ENCODE measurements around the gene CXCL9. TPM values are rescaled to one million over a fixed set of nuclear protein-coding genes. Genes with fewer than 3 reads are reported as not detected.
"Not testable (repeated sequence)": the region's sequence is repeated elsewhere in the genome, so short reads cannot be mapped to it uniquely, and the experiment has no call there.

Gene CXCL9
- total and polyA plus RNA-seq, 5 donors from 2014 or later = not detected

- Histone ChIP-seq H3K9me3 (ENCODE audit: control insufficient read depth in 2 of 2, low read length in 2 of 2) (no peaks in the 10 kb centered on the region), H3K4me1 (ENCODE audit: control insufficient read depth, insufficient read depth, low read length, poor library complexity, severe bottlenecking) (no peaks in the 10 kb centered on the region), H3K4me3 (ENCODE audit: low read depth, low read length) (no peak overlapping the region), H3K36me3 (ENCODE audit: control insufficient read depth, insufficient read depth, low read length) (peaks cover 57% of the 10 kb centered on the region), H3K27ac (ENCODE audit: insufficient read depth, low read length, poor library complexity, severe bottlenecking) (no peak overlapping the region), H3K27me3 (ENCODE audit: control insufficient read depth, insufficient read depth, low read length) (no peaks in the 10 kb centered on the region)
- peaks cover 2 to 9% (median 6%) of the 10 kb centered on the region in 4 donors for H3K4me1 Mint-ChIP-seq
- peaks cover 0 to 3% (median 0%) of the 10 kb centered on the region in 7 donors for H3K9me3 Mint-ChIP-seq
- no peak overlapping the region for H3K27ac Mint-ChIP-seq
- H3K36me3 Mint-ChIP-seq = peaks cover 46% of the 10 kb centered on the region
- H3K4me3 Mint-ChIP-seq = no peak overlapping the region
- no peaks in the 10 kb centered on the region for H3K27me3 Mint-ChIP-seq
- no peak for DNase-seq
- ATAC-seq (ENCODE audit: low read depth in 2 of 2) = no peak
Observed at GRCh38 chr4:75980576-75980975, 26.7 kb downstream of the CXCL9 start.

DNA sequence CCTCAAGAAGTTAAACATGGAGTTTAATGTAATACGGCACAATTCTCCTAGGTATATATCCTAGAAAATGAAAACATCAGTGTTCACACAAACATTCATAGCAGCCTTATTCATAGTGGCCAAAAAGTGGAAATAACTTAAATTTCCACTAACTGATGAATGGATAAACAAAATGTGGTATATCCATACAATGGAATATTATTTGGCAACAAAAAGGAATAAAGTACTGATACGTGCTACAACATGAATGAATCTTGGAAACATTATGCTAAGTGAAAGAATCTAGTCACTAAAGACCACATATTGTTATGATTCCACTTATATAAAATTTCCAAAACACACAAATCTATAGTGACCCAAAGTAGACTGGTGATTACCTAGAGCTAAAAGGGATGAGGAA is 31.1 kb downstream of the CXCL9 start:
- H3K27ac Mint-ChIP-seq = no peak overlapping the region
- no peak for ATAC-seq (ENCODE audit: low read depth in 2 of 2)
- Histone ChIP-seq H3K36me3 (ENCODE audit: control insufficient read depth, insufficient read depth, low read length) (peaks cover 86% of the 10 kb centered on the region), H3K9me3 (ENCODE audit: control insufficient read depth in 2 of 2, low read length in 2 of 2) (no peaks in the 10 kb centered on the region), H3K27me3 (ENCODE audit: control insufficient read depth, insufficient read depth, low read length) (no peaks in the 10 kb centered on the region), H3K4me3 (ENCODE audit: low read depth, low read length) (no peak overlapping the region), H3K27ac (ENCODE audit: insufficient read depth, low read length, poor library complexity, severe bottlenecking) (no peak overlapping the region), H3K4me1 (ENCODE audit: control insufficient read depth, insufficient read depth, low read length, poor library complexity, severe bottlenecking) (no peaks in the 10 kb centered on the region)
- DNase-seq = no peak
- peaks cover 0 to 3% (median 0%) of the 10 kb centered on the region in 7 donors for H3K9me3 Mint-ChIP-seq
- no peaks in the 10 kb centered on the region for H3K27me3 Mint-ChIP-seq
- peaks cover 0 to 15% (median 5%) of the 10 kb centered on the region in 4 donors for H3K4me1 Mint-ChIP-seq
- H3K4me3 Mint-ChIP-seq = no peak overlapping the region
- peaks cover 52% of the 10 kb centered on the region for H3K36me3 Mint-ChIP-seq

GRCh38 chr4:75973766-75974165 is 33.5 kb downstream of the CXCL9 start:
- Histone ChIP-seq H3K9me3 (ENCODE audit: control insufficient read depth in 2 of 2, low read length in 2 of 2) (no peaks in the 10 kb centered on the region), H3K4me1 (ENCODE audit: control insufficient read depth, insufficient read depth, low read length, poor library complexity, severe bottlenecking) (no peaks in the 10 kb centered on the region), H3K27ac (ENCODE audit: insufficient read depth, low read length, poor library complexity, severe bottlenecking) (no peak overlapping the region), H3K4me3 (ENCODE audit: low read depth, low read length) (no peak overlapping the region), H3K36me3 (ENCODE audit: control insufficient read depth, insufficient read depth, low read length) (peaks cover 94% of the 10 kb centered on the region), H3K27me3 (ENCODE audit: control insufficient read depth, insufficient read depth, low read length) (no peaks in the 10 kb centered on the region)
- no peaks in the 10 kb centered on the region for H3K27me3 Mint-ChIP-seq
- no peak overlapping the region for H3K27ac Mint-ChIP-seq
- no peak overlapping the region for H3K4me3 Mint-ChIP-seq
- no peak for DNase-seq
- ATAC-seq (ENCODE audit: low read depth in 2 of 2) = no peak
- peaks cover 60% of the 10 kb centered on the region for H3K36me3 Mint-ChIP-seq
- peaks cover 0 to 3% (median 0%) of the 10 kb centered on the region in 7 donors for H3K9me3 Mint-ChIP-seq
- H3K4me1 Mint-ChIP-seq = peaks cover 0 to 14% (median 7%) of the 10 kb centered on the region in 4 donors

DNA sequence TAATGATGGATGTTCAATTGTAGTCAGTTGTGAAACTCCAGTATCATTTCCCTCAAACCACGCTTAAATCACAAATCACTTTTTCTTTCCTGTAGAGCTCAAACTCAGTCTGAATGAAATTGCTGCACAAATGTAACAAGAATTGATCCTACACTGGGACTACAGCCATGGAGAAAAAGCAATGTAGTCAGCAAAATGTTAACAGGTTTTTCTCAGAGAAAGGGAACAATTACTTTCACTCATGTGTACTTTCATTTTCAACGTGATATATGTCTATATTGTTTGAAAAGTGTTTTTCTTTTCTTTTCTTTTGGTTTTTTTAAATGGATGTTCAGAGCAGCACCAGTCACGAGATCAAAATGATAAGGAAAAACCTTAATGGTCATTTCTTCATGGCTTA is 39.2 kb downstream of the CXCL9 start:
- Histone ChIP-seq H3K27me3 (ENCODE audit: control insufficient read depth, insufficient read depth, low read length) (no peaks in the 10 kb centered on the region), H3K27ac (ENCODE audit: insufficient read depth, low read length, poor library complexity, severe bottlenecking) (no peak overlapping the region), H3K36me3 (ENCODE audit: control insufficient read depth, insufficient read depth, low read length) (peaks cover 95% of the 10 kb centered on the region), H3K4me1 (ENCODE audit: control insufficient read depth, insufficient read depth, low read length, poor library complexity, severe bottlenecking) (no peaks in the 10 kb centered on the region), H3K4me3 (ENCODE audit: low read depth, low read length) (no peak overlapping the region), H3K9me3 (ENCODE audit: control insufficient read depth in 2 of 2, low read length in 2 of 2) (peaks cover 0 to 5% of the 10 kb centered on the region in 2 experiments)
- peaks cover 74% of the 10 kb centered on the region for H3K36me3 Mint-ChIP-seq
- DNase-seq (no peak), ATAC-seq (ENCODE audit: low read depth in 2 of 2) (no peak)
- H3K27me3 Mint-ChIP-seq = no peaks in the 10 kb centered on the region
- no peak overlapping the region for H3K27ac Mint-ChIP-seq
- H3K4me1 Mint-ChIP-seq = peaks cover 0 to 5% (median 3%) of the 10 kb centered on the region in 4 donors
- H3K4me3 Mint-ChIP-seq = no peak overlapping the region
- peaks cover 0 to 10% (median 0%) of the 10 kb centered on the region in 7 donors for H3K9me3 Mint-ChIP-seq

GRCh38 chr4:75963558-75963957 is 43.8 kb downstream of the CXCL9 start:
- no peak for ATAC-seq (ENCODE audit: low read depth in 2 of 2)
- Histone ChIP-seq H3K4me3 (ENCODE audit: low read depth, low read length) (no peak overlapping the region), H3K27ac (ENCODE audit: insufficient read depth, low read length, poor library complexity, severe bottlenecking) (no peak overlapping the region), H3K27me3 (ENCODE audit: control insufficient read depth, insufficient read depth, low read length) (no peaks in the 10 kb centered on the region), H3K9me3 (ENCODE audit: control insufficient read depth in 2 of 2, low read length in 2 of 2) (peaks cover 0 to 5% of the 10 kb centered on the region in 2 experiments), H3K36me3 (ENCODE audit: control insufficient read depth, insufficient read depth, low read length) (peaks cover 79% of the 10 kb centered on the region), H3K4me1 (ENCODE audit: control insufficient read depth, insufficient read depth, low read length, poor library complexity, severe bottlenecking) (no peaks in the 10 kb centered on the region)
- DNase-seq = no peak
- H3K4me3 Mint-ChIP-seq = no peak overlapping the region
- no peaks in the 10 kb centered on the region for H3K27me3 Mint-ChIP-seq
- peaks cover 0 to 10% (median 0%) of the 10 kb centered on the region in 7 donors for H3K9me3 Mint-ChIP-seq
- no peak overlapping the region for H3K27ac Mint-ChIP-seq
- H3K4me1 Mint-ChIP-seq = peaks cover 0 to 5% (median under 1%) of the 10 kb centered on the region in 4 donors
- H3K36me3 Mint-ChIP-seq = peaks cover 79% of the 10 kb centered on the region

DNA sequence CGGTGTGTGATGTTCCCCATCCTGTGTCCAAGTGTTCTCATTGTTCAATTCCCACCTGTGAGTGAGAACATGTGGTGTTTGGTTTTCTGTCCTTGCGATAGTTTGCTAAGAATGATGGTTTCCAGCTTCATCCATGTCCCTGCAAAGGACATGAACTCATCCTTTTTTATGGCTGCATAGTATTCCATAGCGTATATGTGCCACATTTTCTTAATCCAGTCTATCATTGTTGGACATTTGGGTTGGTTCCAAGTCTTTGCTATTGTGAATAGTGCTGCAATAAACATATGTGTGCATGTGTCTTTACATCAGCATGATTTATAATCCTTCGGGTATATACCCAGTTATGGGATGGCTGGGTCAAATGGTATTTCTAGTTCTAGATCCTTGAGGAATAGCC is 45.2 kb downstream of the CXCL9 start:
- H3K9me3 Mint-ChIP-seq; H3K9me3 ChIP-seq (ENCODE audit: control insufficient read depth in 2 of 2, low read length in 2 of 2); H3K4me3 ChIP-seq (ENCODE audit: low read depth, low read length); ATAC-seq (ENCODE audit: low read depth in 2 of 2); H3K27ac ChIP-seq (ENCODE audit: insufficient read depth, low read length, poor library complexity, severe bottlenecking); H3K4me3 Mint-ChIP-seq; H3K4me1 Mint-ChIP-seq; H3K27ac Mint-ChIP-seq; H3K27me3 ChIP-seq (ENCODE audit: control insufficient read depth, insufficient read depth, low read length); H3K4me1 ChIP-seq (ENCODE audit: control insufficient read depth, insufficient read depth, low read length, poor library complexity, severe bottlenecking); H3K27me3 Mint-ChIP-seq; DNase-seq: not testable (repeated sequence)
- peaks cover 77% of the 10 kb centered on the region for H3K36me3 Mint-ChIP-seq
- peaks cover 79% of the 10 kb centered on the region for H3K36me3 ChIP-seq (ENCODE audit: control insufficient read depth, insufficient read depth, low read length)

- H3K4me3 Mint-ChIP-seq; ATAC-seq (ENCODE audit: low read depth in 2 of 2); H3K9me3 Mint-ChIP-seq; H3K4me1 ChIP-seq (ENCODE audit: control insufficient read depth, insufficient read depth, low read length, poor library complexity, severe bottlenecking); H3K9me3 ChIP-seq (ENCODE audit: control insufficient read depth in 2 of 2, low read length in 2 of 2); H3K4me3 ChIP-seq (ENCODE audit: low read depth, low read length); H3K27ac ChIP-seq (ENCODE audit: insufficient read depth, low read length, poor library complexity, severe bottlenecking); H3K27me3 Mint-ChIP-seq; H3K27me3 ChIP-seq (ENCODE audit: control insufficient read depth, insufficient read depth, low read length); DNase-seq: not testable (repeated sequence)
- peak overlapping the region in 1 of 3 donors; percentile 56 for H3K27ac Mint-ChIP-seq
- peaks cover 72% of the 10 kb centered on the region for H3K36me3 Mint-ChIP-seq
- peaks cover 4 to 17% (median 13%) of the 10 kb centered on the region in 4 donors for H3K4me1 Mint-ChIP-seq
- peaks cover 69% of the 10 kb centered on the region for H3K36me3 ChIP-seq (ENCODE audit: control insufficient read depth, insufficient read depth, low read length)
Observed at GRCh38 chr4:75958546-75958945, 48.8 kb downstream of the CXCL9 start.

DNA sequence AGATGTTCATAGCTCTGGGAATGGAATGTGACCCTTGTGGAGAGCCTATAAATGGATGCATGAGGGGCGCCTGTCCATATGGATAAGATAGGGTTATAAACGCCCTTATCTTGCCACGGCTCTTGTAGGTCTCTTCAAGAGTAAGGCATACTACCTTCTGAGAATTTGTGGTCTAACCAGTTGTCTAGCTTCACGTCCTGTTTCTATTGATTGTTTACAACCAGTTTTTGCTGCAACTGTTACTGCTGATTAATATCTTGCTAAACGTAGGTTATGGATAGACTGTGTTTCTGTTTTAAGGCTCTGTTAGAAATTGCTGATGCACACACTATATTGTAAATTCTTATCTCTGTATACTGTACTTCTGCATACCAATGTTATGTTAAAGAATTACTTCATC is 52.5 kb downstream of the CXCL9 start:
- peak in 2 of 3 donors; percentile 34 to 36 for DNase-seq

More for the DNA sequence above, 52.5 kb downstream of the CXCL9 start:
- not testable (repeated sequence) for H3K27me3 Mint-ChIP-seq; H3K9me3 ChIP-seq (ENCODE audit: control insufficient read depth in 2 of 2, low read length in 2 of 2); ATAC-seq (ENCODE audit: low read depth in 2 of 2); H3K27ac ChIP-seq (ENCODE audit: insufficient read depth, low read length, poor library complexity, severe bottlenecking); H3K4me1 ChIP-seq (ENCODE audit: control insufficient read depth, insufficient read depth, low read length, poor library complexity, severe bottlenecking); H3K27me3 ChIP-seq (ENCODE audit: control insufficient read depth, insufficient read depth, low read length); H3K9me3 Mint-ChIP-seq
- peaks cover 4 to 20% (median 12%) of the 10 kb centered on the region in 4 donors for H3K4me1 Mint-ChIP-seq
- peak overlapping the region in 2 of 3 donors; percentile 20 to 80 for H3K27ac Mint-ChIP-seq
- peak overlapping the region; percentile 8 for H3K4me3 ChIP-seq (ENCODE audit: low read depth, low read length)
- H3K36me3 Mint-ChIP-seq = peaks cover 59% of the 10 kb centered on the region
- H3K36me3 ChIP-seq (ENCODE audit: control insufficient read depth, insufficient read depth, low read length) = peaks cover 74% of the 10 kb centered on the region
- H3K4me3 Mint-ChIP-seq = peak overlapping the region in 1 of 4 donors; percentile 12
